NCI-H82 treated with DMSO at 0.1 percent for 48 hours (cell line): Measurements from ENCODE around the gene AFF2.
"Not testable (repeated sequence)": the region's sequence is repeated elsewhere in the genome, so short reads cannot be mapped to it uniquely, and the experiment has no call there.

Experiments used
- DNase-seq: peaks from one replicate; lab custom pipeline; 2025; ENCODE audit not compliant: unreplicated experiment; lab: John Stamatoyannopoulos, UW

AFF2 gene

DNA sequence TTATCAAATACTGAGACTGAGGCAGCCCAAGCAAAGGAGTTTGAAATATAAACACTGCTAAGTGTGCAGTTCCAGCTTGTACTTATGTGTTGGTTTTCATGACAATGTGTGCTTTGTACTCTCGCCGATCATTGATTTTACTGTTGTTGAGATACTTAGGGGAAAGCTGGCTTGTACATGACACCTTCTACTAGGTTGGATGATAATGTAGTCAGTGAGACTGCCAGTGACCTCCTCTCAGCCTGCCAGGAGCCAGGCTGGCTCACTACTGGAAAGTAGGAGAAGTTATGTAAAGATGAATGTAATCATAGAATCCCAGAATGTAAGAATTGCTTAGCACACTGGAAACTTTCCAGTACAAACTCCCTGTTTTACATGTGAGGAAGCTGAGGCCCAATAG, 132.0 kb downstream of the AFF2 start:
- DNase-seq, result no peak

DNA sequence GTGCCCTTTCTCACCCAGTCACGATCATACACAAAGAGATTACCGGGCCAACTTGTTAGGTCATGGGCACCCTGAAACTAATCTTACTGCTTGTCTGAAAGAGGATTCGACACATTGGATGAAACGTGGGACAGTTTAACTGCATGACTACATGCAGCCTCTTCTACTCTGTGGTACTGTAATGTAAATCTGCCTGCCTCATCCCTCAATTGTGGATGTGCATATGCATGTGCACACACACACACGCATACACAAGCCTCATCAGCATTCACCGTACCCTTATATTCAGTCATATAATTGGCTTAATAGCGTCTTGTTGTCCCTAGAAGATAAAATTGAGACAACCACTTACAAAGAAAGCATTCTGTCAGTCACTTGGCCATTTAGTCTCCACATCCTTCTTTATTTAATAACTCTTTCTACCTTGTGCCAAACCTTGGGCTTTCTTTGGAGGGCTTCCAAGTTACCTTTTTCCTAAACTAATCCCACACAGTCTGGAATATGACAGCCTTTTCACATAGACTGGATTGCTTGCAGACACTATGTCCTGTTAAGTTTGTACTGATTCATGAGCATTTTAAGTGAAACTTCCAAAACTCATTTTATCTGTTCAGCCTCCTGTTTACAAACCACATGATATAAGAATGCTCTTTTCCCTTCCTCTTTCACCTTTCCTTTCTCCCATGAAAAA, 132.9 kb downstream of the AFF2 start:
- no peak for DNase-seq

DNA sequence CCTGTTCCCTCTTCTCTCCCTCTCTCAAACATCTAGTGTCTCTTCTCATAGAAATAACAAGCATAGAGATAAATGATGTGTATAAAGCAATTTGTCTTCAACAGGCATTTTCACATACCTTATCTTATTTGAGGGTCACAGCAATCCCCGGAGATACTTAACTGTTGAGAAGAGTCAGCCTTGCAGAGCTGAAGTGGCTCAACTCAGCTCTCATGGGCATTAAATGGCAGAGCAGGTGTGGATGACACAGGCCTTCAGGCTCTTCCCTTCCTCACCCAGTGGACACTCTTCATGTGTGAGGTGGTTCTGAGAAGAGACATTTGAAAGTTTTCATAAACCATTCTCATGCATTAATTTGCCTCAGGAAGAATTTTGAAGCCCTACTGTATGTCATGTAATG, 134.2 kb downstream of the AFF2 start:
- DNase-seq, result no peak

DNA sequence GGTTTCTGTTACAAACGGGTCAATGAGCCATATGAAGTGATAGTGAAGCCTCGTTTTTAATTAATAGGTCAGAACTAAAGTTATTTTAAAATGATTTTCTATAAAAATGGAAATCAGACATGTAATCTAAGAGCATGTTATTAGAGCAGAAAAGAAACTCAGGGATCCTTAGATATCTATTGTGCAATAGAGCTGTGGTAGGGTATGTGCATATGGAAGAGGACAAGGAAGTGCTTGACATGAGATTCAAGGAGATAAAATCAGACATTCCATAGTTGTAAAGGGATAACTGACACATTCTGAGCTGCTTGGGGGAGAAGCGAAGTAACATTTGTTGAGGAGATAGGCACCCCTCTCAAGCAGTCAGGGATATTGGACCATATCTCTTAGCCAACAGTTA, 143.0 kb downstream of the AFF2 start:
- no peak for DNase-seq

DNA sequence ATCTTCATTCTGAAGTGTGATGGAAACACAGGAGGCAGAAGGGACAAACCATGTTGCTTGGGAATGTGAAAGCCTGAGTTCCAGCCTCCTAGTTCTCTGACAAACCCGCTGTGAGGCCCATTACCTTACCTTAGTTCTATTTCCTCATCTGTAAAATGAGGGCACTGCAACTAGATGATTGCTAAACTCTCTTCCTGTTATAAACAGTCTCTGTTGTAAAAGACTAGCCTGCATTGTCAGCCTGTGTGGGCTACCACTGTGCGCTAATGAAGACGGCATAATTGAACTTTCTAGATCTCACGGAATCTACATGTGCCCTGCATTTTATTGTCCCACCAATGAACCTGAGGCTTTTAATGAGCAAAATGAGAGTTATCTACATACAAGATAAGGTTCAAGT, 147.2 kb downstream of the AFF2 start:
- no peak for DNase-seq

DNA sequence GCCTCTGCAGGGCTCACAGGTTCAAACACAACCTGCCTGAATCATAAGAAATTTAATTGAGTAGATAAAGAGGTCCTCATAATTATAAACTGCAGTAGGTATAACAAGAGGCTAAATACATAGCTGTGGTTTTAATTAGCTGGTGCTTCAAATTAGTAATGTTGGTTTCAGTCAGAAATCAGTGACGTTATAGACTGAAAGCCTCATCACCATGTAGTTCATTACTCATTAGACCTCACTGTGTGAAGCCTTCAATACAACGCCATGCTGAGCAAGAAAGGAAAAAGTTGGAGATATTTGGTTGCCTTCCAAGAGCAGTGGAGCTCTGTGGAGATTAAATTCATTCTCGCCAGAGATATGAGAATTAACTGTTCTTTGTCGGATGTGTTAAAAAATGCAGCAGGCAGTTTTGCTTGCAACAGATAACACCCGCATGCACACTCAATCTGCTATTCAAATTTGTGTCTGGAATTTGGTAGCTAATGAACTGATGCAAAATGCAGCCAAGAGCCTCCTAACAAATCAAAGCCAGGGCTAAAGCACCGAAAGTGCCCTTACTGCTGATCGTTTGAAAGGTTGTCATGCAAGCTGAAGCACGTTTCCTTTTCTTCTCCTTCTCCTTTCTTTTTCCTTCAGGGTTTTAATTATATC, 148.9 kb downstream of the AFF2 start:
- no peak for DNase-seq

DNA sequence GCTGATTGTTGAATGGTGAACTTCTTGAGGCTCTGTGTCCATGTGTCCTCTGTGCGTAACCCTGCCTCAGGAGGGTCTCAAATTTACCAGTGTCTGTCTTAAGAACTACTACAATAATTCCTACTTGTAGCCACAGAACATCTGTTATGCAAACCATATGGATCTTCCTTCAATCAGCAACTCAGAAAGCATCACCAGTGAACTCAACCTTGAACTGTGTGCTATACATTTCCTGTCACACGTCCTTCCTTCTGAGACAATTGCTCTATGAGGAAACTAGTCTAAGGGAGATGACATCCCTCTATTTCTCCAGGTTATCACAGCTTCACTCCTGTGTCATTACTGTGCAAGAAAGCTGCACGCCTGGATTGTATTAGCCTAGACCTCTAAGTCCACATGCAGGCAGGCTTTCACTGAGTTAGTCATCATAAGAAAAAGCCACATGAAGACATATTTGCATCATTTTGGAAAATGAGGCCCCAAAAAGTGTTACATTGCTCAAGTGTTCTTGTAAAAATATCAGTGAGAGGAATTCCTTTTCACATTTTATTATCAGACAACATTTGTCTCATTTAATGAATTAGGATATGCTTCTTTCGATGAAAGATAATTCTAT, 157.8 kb downstream of the AFF2 start:
- no peak for DNase-seq

DNA sequence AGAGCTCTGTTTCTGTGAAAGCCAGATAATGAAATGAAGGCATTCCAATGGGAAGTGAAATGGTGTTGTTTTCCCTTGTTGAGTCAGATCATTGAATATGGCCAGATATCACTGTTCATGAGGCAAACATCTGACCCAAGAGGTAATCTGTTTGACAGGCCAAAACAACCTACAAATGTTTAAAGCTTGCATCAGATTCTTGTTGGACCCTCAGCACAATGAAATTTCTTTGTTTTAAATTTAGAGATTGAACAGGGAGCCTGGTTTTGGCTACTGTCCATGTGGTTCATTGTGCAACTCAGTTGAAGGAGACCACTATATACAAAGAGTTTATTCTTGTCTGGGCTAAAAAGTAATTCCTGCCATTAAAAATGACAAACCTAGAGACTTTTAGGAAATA, 159.1 kb downstream of the AFF2 start:
- DNase-seq, result no peak

DNA sequence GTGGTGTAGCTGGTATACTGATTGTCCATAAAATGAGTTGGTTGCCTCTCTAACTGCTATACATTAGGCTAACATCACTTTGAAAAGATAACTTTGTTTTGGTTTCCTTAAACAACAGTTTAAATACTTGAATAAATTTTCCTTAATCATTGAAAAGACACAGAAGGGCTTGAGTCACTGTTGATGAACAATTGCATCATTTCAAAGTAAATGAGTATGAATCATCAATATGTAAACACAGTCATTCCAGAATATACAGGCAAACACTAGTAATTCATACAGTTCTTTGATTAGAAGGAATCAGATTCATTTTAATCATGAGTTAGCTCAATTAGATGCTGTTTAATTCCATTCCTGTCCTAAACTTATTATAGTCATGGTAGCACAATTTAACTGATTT, 160.6 kb downstream of the AFF2 start:
- no peak for DNase-seq

DNA sequence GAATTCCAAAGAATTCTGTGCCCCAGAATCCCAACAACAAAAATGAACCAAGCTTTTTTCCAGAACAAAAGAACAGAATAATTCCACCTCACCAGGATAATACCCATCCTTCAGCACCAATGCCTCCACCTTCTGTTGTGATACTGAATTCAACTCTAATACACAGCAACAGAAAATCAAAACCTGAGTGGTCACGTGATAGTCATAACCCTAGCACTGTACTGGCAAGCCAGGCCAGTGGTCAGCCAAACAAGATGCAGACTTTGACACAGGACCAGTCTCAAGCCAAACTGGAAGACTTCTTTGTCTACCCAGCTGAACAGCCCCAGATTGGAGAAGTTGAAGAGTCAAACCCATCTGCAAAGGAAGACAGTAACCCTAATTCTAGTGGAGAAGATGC, 161.6 kb downstream of the AFF2 start:
- DNase-seq, result no peak

DNA sequence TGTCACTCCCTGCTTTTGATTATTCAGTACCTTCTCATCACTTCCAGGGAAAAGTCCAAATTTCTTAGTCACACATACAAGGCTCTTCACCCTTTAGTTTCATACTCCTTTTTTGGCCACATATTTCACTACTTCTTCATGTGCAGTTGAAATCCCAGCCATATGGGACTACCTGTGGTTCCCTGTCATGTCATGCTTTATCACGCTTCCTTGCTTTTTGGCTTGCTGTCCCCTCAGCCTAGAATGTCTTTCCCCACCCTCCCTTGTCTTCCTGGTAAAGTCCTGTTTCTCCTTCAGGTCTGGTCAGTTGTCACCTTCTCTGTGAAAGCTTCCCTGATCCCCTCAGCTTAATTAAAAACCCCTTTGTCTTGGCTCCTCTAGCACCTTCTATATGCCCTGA, 163.8 kb downstream of the AFF2 start:
- no peak for DNase-seq

DNA sequence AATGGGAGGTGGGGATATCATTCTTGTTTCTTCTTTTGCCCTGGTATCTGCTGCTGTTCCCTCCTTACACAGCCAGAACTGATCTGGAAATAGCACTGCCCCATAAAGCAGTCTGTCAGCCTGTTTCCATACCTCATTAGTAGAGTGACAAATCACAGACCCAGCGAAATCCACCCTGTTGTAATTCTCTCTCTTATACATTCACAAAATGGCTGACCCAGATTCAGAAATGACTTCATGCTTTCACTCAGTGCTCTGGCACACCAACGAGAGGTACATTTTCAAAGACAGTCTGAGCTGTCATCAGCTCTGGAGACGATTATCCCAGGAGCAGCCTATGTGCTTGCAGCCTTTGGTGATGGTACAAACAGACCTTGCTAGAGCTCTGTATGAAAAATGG, 164.6 kb downstream of the AFF2 start:
- no peak for DNase-seq

DNA sequence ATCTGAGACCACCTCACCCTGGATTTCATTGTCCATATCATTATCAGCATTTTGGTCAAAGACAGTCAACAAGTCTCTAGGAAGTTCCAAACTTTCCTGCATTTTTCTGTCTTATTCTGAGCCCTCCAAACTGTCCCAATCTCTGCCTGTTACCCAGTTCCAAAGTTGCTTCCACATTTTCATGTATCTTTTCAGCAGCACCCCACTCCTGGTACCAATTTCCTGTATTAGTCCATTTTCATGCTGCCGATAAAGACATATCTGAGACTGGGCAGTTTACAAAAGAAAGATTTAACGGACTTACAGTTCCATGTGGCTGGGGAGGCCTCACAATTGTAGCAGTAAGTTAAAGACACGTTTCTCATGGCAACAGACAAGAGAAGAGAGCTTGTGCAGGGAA, 168.8 kb downstream of the AFF2 start:
- DNase-seq, result not testable (repeated sequence)

DNA sequence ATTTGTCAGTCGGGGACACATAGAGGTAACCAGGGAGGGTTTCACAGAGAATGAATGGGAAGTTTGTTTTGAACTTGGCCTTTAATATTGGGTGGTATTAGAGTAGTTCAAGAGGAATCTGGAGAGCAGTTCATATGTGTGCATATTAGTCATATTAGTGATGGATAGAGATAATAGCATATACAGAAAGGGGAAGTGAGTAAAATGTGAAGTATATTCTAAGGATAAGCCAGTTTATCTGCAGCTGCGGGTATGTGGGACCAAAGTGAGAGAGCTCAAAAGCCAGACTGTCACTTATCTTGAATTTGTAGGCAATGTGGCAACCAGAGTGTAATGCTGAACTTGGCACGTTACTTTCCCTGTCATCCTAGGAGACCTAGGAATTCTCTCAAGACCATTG, 169.9 kb downstream of the AFF2 start:
- DNase-seq, result no peak

DNA sequence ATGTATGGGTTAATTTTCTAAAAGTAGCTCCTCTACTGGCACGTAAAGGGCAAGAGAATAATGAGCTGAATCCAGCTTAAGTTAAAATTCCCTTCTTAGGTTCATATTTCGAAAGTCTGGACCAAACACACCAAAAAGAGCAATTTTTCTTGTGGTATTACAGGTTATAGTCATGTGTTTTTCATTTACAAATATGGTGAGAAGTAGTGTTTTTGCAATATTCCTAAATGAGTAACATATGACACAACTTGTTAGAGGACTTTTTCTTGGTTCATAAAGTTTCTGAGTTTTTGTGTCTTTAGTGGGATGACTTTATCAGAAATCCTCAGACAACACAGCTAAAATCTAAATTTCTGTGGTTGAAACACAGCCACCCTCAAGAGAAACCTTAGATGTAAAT, 172.1 kb downstream of the AFF2 start:
- DNase-seq, result no peak

DNA sequence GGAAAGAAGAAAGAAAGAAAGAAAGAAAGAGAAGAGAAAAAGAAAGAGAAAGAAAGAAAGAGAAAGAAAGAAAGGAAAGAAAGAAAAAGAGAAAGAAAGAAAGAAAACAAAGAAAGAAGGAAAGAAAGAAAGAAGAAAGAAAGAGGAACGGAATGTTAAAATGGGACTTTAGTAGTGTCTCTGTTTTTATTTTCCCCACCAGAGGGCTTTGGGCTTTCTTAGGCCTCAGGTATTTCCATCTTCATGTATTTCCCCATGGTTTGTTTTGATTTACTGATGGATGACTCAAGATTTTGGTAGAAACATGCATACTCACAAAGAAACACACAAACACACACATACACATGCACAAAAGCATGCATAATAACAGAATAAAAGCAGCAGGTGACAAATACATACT, 181.2 kb downstream of the AFF2 start:
- DNase-seq, result no peak

DNA sequence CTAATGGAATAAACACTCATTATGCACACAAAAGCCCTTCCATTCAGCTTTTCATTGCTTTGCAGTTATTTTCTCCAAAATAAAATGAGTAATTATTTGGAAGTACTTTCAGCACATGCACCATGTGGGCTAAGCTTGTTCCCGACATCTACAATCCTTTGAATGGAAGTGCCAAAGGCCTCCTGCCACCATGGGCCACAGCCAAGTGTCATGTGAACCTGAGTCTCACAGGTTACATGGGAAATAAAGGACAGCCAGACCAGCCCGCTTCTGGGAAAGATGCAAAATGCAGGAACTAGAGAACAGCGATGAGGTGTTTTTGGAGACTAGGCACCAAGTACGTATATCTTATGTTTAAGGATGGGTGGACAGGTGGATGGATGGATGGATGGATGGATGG, 181.8 kb downstream of the AFF2 start:
- no peak for DNase-seq

DNA sequence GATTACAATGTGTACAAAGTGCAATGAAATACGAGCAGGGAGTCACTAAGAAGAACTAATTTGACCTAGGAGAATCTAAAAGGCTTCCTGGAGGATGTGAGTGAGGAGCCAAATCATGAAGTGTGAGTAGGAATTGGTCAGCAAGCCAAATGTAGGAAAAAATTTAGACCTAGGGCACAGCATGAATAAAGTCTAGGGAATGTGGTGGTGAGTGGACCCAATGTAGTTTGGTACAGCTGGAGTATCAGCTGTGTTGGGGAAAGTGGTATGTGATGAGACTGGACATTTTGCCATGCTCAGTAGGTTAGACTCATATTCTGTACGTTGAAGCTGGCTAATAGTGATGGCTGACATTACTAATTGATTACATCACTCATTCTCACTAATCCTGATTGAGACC, 191.0 kb downstream of the AFF2 start:
- no peak for DNase-seq

DNA sequence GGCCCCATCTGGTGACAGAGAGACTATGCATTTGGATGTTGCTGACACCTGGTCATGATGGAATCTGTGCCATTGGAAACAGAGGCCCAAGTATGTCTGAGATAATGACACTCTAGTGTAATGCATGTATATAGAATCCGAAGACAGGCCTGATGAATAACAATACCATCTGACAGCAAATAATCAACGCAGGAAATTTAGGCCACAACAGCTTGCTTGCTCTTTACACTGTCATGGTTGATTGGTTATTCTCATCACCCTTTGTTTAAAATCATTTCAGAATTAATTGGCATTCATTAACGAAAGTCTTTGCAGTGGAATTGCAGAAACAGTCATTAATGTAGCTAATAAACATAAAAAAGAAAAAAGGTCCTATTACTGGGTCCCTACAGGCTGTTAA, 194.8 kb downstream of the AFF2 start:
- peak; percentile 4 for DNase-seq

DNA sequence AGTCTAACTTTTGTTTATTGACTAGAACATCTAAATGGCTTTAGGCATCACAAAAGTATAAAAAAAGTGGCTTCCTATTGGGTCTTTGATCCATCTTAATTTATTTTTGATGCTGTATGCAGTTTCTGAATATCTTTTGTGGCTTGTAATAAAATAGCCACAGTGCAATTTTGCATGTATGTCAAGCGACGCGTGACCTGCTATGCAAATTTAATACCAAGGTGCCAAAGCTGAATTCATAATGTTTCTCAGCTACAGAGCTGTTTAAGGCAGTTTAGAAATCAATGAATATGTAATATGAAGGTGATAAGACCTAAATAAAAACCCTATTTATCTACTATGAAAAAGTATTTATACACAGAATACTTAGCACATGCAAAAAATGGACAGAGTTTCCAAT, 197.8 kb downstream of the AFF2 start:
- DNase-seq, result no peak

DNA sequence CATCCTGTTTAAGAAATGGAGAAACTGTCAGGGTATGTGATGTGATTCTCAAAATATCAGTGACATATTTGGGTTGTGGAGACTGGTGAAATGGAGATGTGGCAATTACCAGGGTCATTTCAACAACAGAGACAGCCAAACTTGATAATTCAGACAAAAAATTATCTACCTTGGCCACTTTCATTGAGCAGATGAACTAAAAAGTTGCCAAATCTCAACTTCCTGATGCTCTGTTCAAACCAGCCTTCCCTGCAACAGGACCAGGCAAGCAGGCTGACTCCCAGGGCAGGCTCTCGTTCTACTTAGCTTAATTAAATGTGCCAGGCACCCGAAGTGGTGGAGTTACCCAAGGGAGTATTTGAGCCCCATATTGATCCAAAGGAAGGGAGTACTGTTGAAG, 199.6 kb downstream of the AFF2 start:
- DNase-seq, result no peak

DNA sequence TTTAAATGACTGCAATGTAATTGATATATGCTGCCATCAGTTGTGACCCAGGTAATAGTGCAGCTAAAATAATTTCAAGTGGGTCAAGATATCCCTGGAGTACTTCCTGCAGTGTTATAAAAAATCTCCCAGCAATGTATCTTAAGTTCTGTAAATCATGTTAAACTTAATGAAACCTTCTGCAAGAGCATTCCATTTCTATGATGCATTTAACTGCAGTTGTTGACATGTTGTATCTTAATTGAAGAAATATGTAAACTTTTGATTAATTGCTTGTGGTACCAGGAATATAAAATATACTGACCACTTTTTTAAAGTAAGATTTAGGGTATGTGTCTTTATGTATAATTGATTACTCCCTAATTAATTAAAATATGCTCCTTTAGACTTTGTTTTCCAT, 213.6 kb downstream of the AFF2 start:
- DNase-seq, result no peak

DNA sequence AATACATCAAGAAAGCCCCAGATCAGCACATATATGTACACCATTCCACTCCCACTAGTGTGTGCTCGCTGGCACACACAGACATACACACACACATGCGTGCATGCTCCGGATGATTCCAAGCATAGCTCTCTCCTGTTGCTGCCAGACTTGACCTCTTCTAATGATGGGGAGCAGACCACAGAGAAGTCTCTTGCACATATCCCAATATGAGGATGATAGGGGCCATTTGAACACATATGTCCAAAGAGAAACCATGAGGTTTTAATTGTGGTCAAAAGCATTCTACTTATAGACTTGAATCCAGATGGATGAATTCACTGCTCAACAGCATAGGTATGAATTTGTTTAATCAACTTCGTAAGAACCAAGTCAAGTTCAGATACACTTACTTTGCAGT, 214.9 kb downstream of the AFF2 start:
- no peak for DNase-seq
